MM.1S (cell line): ENCODE results near the gene SGCG.

Experiments
- EZH2 ChIP-seq: fragments of 300-600 bp; sonication (generic); optimal IDR thresholded peaks from 2 replicates; pipeline ENCODE3; 2017; ENCODE audit warnings: low read depth, mild to moderate bottlenecking, antibody characterized with exemption, low read length, mixed read lengths
- EZH2phosphoT487 ChIP-seq: fragments of 300-600 bp; sonication (generic); IDR thresholded peaks from 2 replicates; pipeline ENCODE4 v1.6.1; 2018; ENCODE audit warnings: antibody characterized with exemption, low read length
- TF ChIP-seq, protein P1 (sequence below): fragments of 300-600 bp; sonication (generic); IDR thresholded peaks from 2 replicates; pipeline ENCODE4 v1.5.1; 2016; ENCODE audit warnings: antibody characterized with exemption, low read length, mixed read lengths

DNA sequence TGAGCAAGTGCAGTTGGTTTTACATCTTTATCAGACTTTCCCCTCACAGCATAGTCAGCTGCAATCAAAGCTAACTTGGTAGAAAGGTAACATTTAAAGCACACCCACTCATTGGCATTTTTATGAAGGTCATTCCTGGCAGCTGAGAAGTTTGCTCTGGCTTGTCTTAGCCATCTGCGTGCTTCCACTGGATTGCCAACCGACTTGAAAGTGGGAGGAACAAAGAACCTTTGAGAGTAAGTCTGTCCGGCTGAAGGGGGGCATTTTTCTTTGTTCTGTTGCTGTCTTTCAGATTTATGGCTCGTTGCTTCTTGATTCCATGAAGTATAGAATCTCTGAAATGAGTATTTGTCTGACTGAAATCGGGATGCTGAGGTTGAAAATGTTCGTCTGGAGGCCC is 149.6 kb downstream of the SGCG start:
- TF ChIP-seq, protein P1, sequence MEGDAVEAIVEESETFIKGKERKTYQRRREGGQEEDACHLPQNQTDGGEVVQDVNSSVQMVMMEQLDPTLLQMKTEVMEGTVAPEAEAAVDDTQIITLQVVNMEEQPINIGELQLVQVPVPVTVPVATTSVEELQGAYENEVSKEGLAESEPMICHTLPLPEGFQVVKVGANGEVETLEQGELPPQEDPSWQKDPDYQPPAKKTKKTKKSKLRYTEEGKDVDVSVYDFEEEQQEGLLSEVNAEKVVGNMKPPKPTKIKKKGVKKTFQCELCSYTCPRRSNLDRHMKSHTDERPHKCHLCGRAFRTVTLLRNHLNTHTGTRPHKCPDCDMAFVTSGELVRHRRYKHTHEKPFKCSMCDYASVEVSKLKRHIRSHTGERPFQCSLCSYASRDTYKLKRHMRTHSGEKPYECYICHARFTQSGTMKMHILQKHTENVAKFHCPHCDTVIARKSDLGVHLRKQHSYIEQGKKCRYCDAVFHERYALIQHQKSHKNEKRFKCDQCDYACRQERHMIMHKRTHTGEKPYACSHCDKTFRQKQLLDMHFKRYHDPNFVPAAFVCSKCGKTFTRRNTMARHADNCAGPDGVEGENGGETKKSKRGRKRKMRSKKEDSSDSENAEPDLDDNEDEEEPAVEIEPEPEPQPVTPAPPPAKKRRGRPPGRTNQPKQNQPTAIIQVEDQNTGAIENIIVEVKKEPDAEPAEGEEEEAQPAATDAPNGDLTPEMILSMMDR: no peak
- TF ChIP-seq EZH2 (no peak), EZH2phosphoT487 (no peak)
